A204.1 (cell line): ENCODE data around the gene STPG4.
"Not testable (repeated sequence)": the region's sequence is repeated elsewhere in the genome, so short reads cannot be mapped to it uniquely, and the experiment has no call there.

Experiments used
- FAIRE-seq: peaks from 2 replicates; lab custom pipeline; 2012; peaks lifted over from hg19 to GRCh38; lab: Jason Lieb, UNC

Gene STPG4

DNA sequence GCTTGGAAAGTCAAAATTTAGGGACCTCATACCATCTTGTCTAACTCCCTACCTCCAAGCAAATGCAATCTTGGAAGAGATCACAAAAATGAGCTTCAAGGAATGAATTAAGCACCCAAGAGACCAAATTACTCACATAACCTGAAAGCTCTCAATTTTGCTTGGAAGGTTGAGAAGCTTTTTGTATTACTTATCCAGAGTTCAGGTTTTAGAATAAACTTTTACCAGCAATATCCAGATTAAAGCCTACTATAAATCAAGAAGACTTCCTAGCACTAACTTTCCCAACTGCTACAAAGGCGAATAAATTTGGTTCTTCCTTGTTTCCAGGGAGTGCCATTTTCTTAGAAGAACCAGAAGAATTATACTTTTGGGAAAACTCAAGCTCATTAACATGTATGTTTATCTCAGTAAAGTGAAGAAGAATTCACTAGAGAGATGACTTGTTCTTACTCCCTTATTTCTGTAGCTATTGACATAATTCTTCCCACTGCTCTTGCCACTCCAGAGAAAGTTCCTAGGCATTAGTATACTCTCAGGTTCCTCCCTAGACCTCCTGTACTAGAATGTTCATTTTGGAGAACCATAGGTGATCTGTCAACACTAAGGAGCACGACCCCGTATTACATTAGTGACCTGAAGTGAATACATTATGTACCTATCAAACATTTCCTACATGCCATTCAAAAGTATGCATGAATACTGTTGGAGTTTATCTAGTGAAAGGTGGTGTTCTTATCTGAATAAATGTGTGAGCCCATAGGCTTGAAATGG is 18.0 kb upstream of the STPG4 start:
- FAIRE-seq, result no peak

DNA sequence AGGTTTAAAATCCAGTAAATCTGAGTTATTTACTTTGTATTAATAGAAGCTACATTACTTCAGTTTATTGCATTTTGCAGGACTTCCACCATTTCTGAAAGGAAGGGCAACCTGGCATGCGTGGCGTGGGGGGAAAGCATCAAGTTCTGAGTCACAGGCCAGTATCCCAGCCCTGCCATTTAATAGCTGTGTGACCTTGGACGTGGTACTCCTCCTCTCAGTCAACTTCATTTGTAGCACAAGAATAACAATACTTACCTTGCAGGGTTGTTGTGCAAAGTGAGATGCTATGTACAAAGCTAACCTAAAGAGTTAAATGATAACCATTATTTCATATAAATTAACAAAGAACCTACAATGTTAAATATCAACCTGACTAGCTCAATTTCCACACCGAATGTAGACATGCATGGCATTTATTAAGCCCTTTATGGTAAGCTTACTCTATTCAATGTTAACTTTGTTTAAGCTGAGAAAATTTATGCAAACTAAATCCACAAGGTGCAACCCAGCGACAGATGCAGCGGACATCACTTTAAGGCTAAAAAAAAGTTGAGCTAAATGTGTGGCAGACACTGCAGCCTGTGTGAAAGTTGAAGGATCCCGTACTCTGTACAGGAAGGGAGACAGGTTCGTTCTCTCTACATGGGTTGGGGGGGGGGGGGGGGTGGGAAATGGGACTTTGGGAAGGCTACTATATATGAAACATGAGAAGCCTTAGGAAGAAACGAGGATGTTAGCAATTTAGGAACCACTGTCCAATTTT is 17.2 kb upstream of the STPG4 start:
- no peak for FAIRE-seq

DNA sequence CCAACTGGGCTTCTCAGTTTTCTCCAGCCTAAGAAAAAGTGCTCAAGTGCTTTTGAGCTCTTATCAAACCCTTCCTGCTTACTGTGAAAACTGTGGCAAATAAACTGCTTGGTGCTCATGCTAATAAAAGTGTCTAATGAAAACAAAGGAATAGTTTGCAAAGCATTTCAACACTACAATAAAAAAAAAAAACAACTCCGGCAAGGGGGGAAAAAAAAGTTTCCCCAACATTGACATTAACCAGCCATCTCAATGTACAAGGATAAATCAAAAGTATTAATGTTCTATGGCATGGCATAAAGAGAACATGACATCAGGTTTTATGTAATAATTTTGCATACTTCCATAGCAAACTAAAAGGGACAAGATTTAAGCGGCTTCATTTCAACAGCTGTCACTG is 14.7 kb upstream of the STPG4 start:
- FAIRE-seq, result no peak

DNA sequence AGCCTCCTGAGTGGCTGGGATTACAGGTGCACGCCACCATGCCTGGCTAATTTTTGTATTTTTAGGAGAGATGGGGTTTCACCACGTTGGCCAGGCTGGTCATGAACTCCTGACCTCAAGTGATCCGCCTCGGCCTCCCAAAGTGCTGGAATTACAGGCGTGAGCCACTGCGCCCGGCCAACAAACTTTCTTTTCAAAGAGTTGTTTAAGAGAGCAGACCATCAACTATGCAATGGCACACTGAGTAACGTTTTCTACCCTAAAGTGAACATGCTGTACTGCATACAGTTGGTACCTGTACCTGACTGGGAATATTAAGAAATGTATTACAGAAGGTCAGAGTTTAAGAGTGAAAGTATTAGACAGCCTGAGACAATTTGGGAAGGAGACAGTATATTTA is 13.8 kb upstream of the STPG4 start:
- not testable (repeated sequence) for FAIRE-seq

DNA sequence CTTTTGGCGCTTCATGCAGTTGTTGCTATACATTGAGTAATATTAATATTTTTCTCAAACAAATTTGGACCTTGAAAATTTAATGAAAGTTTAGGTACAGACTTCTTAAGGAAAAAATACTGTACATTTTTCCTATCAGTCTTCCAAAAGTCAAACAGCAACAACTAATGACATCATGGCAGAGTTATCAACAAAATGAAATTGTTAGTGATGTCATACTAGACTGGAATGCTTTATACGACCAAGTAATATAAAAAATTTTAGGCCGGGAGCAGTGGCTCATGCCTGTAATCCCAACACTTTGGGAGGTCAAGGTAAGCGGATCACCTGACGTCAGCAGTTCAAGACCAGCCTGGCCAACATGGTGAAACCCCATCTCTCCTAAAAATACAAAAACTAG is 12.0 kb upstream of the STPG4 start:
- no peak for FAIRE-seq

DNA sequence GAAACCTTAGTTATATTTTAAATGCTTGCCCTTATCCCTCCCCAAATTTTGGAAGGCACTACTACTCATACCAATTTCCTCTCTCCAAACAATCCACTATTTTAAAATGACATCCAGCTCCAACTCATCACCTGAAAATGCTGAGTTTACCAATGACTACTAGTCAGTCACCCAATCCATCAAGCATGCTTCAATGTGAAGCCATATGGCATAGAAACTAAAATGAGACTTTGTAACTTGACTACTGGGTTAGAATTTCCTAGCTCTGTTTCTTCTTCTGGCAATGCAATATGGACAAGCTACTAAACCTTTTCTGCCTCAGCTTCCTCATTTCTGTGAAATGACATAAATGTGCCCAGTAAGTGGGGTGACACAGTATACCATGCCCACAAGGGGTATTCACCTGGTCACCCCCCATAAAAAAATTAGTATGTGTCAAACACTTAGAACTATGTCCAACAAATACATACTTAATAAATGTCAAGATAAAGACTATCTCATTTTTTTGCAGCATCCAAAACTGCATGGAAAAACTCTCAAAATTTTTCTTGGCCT is 10.0 kb upstream of the STPG4 start:
- FAIRE-seq, result no peak

DNA sequence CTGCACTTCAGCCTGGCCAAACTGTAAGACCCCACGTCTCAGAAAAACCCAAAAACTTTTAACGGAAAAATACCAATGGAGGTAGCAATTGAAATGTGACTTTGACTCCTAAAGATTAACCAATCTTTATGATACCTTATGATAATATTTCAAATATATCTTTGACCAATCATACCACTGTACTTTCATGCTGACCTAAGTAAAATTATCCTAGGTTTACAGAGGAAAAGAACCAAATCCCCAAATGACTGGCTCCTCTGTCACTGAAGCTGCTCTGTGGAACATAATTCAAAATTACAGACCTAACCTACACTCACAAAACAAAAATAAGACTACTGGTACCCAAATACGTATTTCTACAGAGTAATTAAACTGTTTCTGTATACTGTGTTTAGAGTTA is 7.7 kb upstream of the STPG4 start:
- no peak for FAIRE-seq

DNA sequence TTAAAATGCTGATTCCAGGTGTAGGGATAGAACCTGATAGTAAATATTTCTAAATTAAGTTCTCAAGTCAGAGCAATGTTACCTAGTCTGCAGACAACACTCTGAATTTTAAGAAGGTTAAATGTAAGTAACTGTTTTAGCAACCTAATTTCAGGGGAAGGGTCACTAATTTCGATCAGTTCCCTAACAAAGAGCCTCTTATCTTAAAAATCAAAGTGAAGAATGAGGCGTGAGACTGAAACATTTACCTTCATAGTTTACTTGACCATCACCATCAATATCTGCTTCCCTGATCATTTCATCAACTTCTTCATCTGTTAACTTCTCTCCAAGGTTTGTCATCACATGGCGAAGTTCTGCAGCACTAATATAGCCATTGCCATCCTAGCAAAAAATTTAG is 6.4 kb upstream of the STPG4 start:
- FAIRE-seq, result no peak

DNA sequence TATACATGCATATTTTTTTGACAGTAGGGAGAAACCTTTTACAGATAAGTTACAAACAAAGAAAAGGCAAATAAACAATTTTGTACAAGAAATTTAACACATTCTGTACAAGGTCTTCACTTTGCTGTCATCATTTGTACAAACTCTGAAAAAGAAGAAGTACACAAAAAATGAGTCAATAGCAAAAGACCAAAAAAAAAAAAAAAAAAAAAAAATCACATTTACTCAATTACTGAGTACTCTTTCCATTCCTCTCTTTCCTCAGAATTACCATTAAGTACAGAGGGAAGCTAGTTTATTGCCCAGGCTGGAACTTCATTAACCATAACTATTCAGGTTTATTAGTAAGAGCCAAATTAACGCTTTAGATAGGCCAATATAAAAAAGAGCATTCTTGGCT is 5.6 kb upstream of the STPG4 start:
- no peak for FAIRE-seq

DNA sequence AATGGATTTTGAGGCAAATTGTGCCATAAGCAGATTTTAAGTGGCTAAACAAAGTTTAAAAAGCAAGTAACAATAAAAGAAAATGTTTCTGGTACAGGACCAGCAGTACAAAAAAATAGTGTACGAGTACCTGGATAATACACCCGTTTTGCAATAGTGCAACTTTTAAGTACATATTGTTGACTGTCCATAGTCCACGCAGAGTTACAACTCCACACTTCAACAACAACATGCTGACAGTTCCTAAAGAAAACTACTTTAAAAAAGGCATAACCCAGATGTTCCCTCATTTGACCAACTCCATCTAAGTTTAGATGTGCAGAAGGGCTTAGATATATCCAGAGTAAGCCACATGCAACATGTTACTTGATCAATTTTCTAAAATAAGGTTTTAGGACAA is 5.1 kb upstream of the STPG4 start:
- no peak for FAIRE-seq

DNA sequence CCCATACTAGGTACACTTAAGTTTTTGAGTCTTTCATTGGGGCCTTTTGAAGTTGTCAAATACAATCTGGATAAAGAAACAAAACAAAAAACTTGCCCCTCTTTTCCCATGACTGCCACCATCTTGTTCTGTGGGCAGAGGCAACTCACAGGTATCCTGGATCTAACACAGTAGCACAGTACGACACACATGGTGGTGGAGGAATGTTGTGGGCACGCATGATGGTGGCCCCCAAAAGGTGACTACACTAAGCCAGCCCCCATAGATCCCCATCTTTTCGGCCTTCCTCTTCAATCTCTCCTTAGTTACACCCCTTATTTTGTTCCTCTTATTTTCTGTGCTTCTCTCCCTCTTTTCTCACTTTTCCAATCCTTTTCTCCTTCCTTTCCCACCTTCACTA is 4.5 kb upstream of the STPG4 start:
- no peak for FAIRE-seq

DNA sequence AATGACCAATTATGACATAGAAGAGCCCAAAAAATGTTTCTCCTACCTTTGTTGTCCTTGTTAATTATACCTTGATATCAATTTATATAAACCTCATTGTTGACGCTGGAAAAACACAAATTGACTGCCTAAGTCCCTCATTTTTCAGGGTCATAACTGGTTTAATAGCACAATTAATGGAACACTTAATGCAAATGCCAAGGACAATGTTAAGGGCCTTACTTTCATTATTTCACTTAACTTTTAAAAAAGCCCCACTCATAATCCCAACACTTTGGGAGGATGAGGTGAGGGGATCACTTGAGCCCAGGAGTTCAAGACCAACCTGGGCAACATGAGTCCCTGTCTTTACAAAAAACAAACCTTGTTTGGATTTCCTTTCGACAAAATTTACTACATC is 3.5 kb upstream of the STPG4 start:
- FAIRE-seq, result no peak

DNA sequence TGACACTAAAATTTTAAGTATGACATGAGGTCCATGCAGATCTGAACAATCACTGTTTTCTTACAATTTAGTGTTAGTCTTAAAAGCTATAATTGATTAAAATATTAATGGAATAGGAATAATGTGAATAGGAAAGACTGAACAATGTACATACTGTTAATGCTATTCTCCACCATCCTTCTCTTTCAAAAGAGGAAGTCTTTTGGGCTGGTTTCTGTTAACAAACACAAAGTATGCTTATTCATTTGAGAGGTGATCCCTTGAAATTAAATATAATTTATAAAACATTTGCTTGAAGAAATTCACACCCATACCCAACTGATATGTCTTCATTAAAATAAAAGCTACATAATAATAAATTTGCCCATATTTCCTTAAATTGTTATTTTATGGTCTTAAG is 2.3 kb downstream of the STPG4 start:
- FAIRE-seq, result no peak

DNA sequence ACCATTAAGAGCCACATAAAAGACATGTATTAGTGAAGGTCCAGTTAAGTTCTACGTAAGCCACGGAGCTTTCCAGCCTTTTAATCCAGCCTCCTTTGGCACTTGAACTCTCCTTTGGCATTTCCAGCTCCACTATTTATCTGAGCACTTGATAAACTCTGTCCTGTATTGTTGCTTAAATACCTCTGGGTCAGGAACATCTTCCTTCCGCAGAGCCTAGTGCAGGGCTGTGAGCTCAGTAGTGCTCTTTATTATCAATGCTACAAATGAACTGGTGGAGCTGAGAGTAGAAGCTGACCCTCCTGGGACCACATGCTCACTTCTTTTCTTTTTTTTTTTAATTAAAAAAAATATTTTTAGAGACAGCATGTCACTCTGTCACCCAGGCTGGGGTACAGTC is 4.9 kb downstream of the STPG4 start:
- FAIRE-seq, result no peak

DNA sequence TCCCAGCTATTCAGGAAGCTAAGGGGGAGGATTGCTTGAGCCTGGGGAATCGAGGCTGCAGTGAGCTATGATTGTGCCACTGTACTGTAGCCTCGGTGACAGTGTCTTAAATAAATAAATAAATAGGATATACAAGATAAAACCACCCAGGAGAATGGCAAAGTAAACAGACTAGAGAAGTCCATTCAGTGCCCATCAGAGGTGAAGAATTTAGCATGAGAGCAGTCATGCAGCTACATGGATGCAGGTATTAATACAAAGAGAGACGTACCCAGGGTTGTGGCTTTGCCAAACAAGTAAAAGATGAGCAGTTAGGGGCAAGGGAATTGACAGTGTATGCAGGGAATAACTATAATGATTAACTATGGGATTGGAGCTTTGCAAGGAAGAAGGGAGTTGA is 8.1 kb downstream of the STPG4 start:
- FAIRE-seq, result no peak

DNA sequence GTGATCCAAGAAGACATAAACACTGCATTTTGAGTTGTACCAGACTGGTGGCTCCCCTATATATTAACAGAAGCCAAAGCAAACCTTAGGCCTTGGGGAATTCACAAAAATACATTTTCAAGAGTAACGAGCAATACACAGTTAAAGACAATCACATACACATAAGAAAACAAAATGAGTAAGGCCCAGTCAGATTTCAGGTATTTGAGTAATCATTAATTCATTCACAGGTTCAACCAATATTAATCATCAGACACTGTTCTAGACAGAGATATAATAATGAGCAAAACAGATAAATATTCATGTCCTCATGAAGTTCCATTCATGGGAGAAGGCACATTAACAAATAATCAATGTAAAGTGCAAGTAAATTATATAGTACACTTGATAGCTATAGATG is 9.6 kb downstream of the STPG4 start:
- FAIRE-seq, result no peak

DNA sequence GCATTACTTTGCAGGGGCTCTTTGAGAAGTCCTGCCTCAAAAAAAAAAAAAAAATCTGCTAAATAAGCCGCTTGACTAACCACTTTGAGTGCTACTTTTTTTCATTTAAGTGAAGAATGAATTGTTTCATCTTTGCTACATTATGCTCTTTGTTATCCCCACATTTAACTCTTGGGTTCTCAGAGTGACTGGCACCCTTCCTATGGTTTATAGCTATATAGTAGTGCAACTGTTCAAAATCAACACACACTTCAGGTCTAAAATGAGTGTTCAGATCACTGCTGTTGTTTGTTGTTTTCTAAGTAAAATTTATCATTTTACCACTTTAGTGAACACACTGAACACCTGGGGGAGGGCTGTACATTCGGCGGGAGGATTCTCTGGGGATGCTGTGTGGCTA is 13.6 kb downstream of the STPG4 start:
- FAIRE-seq, result no peak

DNA sequence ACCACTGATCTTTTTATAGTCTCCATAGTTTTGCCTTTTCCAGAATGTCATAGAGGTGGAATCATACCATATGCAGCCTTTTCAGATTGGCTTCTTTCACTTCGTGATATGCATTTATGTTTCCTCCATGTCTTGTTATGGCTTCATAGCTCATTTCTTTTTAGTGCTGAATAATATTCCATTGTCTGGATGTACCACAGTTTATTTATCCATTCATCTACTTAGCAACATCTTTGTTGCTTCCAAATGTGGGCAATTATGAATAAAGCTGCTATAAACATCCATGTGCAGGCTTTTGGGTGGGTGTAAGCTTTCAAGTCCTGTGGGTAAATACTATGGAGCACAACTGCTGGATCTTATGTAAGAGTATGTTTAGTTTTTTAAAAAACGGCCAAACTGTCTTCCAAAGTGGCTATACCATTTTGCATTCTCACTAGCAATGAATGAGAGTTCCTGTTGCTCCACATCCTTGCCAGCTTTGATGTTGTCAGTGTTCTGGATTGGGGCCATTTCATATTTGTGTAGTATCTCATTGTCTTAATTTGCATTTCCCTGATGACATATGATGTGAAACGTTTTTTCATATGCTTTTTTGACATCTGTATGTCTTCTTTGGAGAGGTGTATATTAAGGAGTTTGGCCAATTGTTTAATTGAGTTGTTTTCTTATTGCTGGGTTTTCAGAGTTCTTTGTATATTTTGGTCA is 20.6 kb downstream of the STPG4 start:
- no peak for FAIRE-seq

DNA sequence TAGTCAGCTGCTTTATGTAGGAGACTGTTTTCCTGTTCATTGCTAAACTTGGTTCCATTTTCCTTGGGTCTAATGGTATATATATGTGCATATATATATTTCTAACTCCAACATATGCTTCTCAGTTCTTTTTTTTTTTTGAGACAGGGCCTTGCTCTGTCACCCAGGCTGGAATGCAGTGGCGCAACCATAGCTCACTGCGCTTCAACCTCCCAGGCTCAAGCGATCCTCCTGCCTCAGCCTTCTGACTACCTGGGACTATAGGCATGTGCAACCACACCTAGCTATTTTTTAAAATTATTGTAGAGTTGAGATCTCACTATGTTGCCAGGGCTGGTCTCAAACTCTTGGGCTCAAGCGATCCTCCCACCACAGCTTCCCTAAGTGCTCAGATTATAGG is 22.1 kb downstream of the STPG4 start:
- no peak for FAIRE-seq

DNA sequence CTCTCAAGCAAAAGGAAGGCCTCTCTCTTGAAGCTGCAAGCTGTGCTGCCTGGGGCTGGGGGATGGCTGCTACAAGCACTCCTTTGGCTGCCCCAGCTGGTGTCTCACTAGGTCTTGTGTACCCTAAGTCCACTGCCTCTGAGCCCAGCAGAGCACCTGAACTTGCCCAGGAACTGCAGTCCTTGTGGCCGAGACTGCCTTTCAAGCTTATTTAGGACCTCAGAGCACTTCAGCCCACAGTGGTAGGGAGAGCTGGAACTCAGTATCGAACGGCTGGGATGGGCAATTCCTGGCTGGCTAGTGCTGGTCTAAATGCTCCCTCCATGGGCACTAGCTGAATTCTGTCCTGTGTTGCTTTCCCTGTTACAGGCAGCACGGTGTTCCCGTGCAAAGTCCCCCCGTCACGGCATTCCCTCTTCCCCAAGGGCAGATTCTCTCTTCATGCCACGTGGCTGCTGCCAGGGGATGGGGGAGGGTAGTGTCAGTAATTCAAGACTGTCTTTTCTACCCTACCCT is 25.9 kb downstream of the STPG4 start:
- FAIRE-seq, result no peak

DNA sequence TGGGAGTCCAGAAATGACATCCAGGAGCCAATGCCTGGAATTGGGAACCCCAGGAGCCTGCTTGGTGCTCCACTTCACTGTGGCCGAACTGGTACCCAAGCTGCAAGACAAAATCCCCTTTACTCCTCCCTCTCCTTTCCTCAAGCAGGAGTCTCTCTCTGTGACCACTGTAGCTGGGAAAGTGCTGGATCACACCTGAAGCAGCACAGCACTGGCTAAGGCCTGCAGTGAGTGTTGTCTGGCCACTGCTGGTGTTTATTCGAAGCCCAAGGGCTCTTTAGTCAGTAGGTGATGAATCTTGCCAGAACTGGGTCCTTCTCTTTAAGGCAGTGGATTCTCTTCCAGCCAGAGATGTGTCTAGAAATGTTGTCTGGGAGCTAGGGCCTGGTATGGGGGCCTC is 26.4 kb downstream of the STPG4 start:
- FAIRE-seq, result no peak

DNA sequence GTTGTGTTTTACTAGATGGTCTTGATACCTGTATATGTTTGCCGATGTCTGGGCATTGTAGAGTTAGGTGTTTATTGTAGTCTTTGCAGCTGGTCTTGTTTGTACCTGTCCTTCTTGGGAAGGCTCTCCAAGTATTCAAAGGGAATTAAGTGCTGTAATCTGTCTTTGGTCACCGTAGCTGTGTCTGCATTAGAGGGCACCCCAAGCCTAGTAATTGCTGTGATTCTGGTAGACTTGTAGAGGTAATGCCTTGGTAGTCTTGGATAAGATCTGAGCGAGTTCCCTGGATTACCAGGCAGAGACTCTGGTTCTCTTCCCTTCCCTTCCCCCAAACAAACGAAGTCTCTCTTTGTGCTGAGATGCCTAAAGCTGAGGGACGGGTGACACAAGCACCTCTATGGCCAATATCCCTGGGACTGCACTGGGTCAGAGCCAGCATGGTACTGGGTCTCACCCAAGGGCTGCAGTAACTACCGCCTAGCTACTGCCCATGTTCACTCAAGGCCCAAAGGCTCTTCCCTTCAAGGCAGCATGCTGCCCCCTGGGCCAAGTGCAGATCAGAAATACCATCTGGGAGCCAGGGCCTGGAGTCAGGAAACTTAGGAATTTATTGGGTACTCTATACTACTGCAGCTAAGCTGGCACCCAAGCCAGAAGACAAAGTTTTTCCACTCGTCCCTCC is 27.1 kb downstream of the STPG4 start:
- no peak for FAIRE-seq
